Trophoblast cell (in vitro differentiated cells and primary cell): ENCODE data around the gene HSPD1.

Experiments used
- DNase-seq, 2 donors: peaks; one replicate each; pipeline ENCODE4 v3.0.0-alpha.2; 2016
- H2AFZ ChIP-seq: 2 replicates; pipeline ENCODE4 v1.6.1; 2013; ENCODE audit warnings: low read length, moderate library complexity, mild to moderate bottlenecking; ENCODE audit not compliant: insufficient read depth, poor library complexity
- H2AK5ac ChIP-seq: 2 replicates; pipeline ENCODE4 v1.6.1; 2013; ENCODE audit warnings: mild to moderate bottlenecking, low read length
- H2BK120ac ChIP-seq: 2 replicates; pipeline ENCODE4 v1.6.1; 2013; ENCODE audit warnings: low read length, mild to moderate bottlenecking, moderate library complexity; ENCODE audit not compliant: insufficient read depth, poor library complexity
- H2BK12ac ChIP-seq: 2 replicates; pipeline ENCODE4 v1.6.1; 2013; ENCODE audit warnings: mild to moderate bottlenecking, low read length, moderate library complexity
- H2BK5ac ChIP-seq: 2 replicates; pipeline ENCODE4 v1.6.1; 2013; ENCODE audit warnings: low read length, low read depth, moderate library complexity, mild to moderate bottlenecking; ENCODE audit not compliant: poor library complexity
- H3K14ac ChIP-seq: 2 replicates; pipeline ENCODE4 v1.6.1; 2013; ENCODE audit warnings: mild to moderate bottlenecking, low read length
- H3K18ac ChIP-seq: 2 replicates; pipeline ENCODE4 v1.6.1; 2013; ENCODE audit warnings: mild to moderate bottlenecking, low read length
- H3K23ac ChIP-seq: 2 replicates; pipeline ENCODE4 v1.6.1; 2013; ENCODE audit warnings: low read length
- H3K27ac ChIP-seq: 2 replicates; pipeline ENCODE4 v1.5.1; 2013; ENCODE audit warnings: low read depth, mild to moderate bottlenecking, inconsistent platforms, low read length, moderate library complexity
- H3K27me3 ChIP-seq: 2 replicates; pipeline ENCODE4 v1.6.1; 2013; ENCODE audit warnings: inconsistent platforms, mild to moderate bottlenecking, low read length, moderate library complexity; ENCODE audit not compliant: insufficient read depth
- H3K36me3 ChIP-seq, 2 experiments: 1 replicate in 1 of 2; 2 replicates in 1 of 2; pipeline ENCODE4 v1.6.1; 2013; ENCODE audit warnings: low read length in 2 of 2, mild to moderate bottlenecking in 2 of 2, moderate library complexity in 1 of 2; ENCODE audit not compliant: insufficient read depth in 2 of 2, control insufficient read depth in 1 of 2
- H3K4ac ChIP-seq: 2 replicates; pipeline ENCODE4 v1.6.1; 2013; ENCODE audit warnings: low read depth, mild to moderate bottlenecking, low read length, moderate library complexity
- H3K4me1 ChIP-seq, 2 experiments: 1 replicate in 1 of 2; 2 replicates in 1 of 2; pipeline ENCODE4 v1.6.1; 2013; ENCODE audit warnings: low read length in 2 of 2, mild to moderate bottlenecking in 2 of 2, moderate library complexity in 1 of 2; ENCODE audit not compliant: insufficient read depth in 2 of 2, control insufficient read depth in 1 of 2
- H3K4me2 ChIP-seq: 2 replicates; pipeline ENCODE4 v1.6.1; 2013; ENCODE audit warnings: inconsistent platforms, mild to moderate bottlenecking, low read length, moderate library complexity
- H3K4me3 ChIP-seq: 2 replicates; pipeline ENCODE4 v1.5.1; 2013; ENCODE audit warnings: mild to moderate bottlenecking, low read depth, low read length, inconsistent platforms
- H3K79me1 ChIP-seq: one replicate; pipeline ENCODE4 v1.6.1; 2013; ENCODE audit warnings: low read length
- H3K79me2 ChIP-seq: 2 replicates; pipeline ENCODE4 v1.6.1; 2013; ENCODE audit warnings: low read length, mild to moderate bottlenecking; ENCODE audit not compliant: control insufficient read depth, insufficient read depth, poor library complexity
- H3K9ac ChIP-seq: 2 replicates; pipeline ENCODE4 v1.6.1; 2013; ENCODE audit warnings: mild to moderate bottlenecking, low read length
- H3K9me3 ChIP-seq: 2 replicates; pipeline ENCODE4 v1.6.1; 2013; ENCODE audit warnings: low read depth, mild to moderate bottlenecking, control low read depth, inconsistent platforms, low read length; ENCODE audit not compliant: insufficient read depth
- H4K12ac ChIP-seq: 2 replicates; pipeline ENCODE4 v1.6.1; 2013; ENCODE audit warnings: low read depth, mild to moderate bottlenecking, low read length, moderate library complexity
- H4K8ac ChIP-seq: 2 replicates; pipeline ENCODE4 v1.6.1; 2013; ENCODE audit warnings: low read depth, mild to moderate bottlenecking, low read length, moderate library complexity
- H4K91ac ChIP-seq: one replicate; pipeline ENCODE4 v1.6.1; 2013; ENCODE audit warnings: low read depth, mild to moderate bottlenecking, low read length, moderate library complexity
- WGBS: extraction: QIAGEN DNeasy Blood & Tissue Kit; methylation state at CpG from one replicate; pipeline ENCODE4 v1.1.7; 2013; ENCODE audit warnings: missing lambda C conversion rate; ENCODE audit not compliant: insufficient read length, insufficient coverage; ENCODE audit errors: extremely low coverage; 5-methylcytosine and 5-hydroxymethylcytosine counted together

Gene HSPD1

GRCh38 chr2:197502201-197502600 lies 2.6 kb upstream of the HSPD1 start:
- Histone ChIP-seq H2BK5ac (no peak overlapping the region), H3K36me3 (peaks cover 9 to 11% of the 10 kb centered on the region in 2 experiments), H2BK12ac (no peak overlapping the region), H3K9ac (no peak overlapping the region), H4K8ac (no peak overlapping the region), H3K18ac (no peak overlapping the region), H3K14ac (no peak overlapping the region), H3K9me3 (no peaks in the 10 kb centered on the region), H4K12ac (no peak overlapping the region), H3K4me3 (no peak overlapping the region), H3K79me2 (peaks cover 20% of the 10 kb centered on the region), H2AK5ac (no peak overlapping the region), H3K23ac (no peak overlapping the region), H2BK120ac (no peak overlapping the region), H3K4me2 (peak overlapping the region; percentile 33), H3K27ac (no peak overlapping the region), H3K27me3 (no peaks in the 10 kb centered on the region), H3K79me1 (peaks cover 14% of the 10 kb centered on the region), H2AFZ (no peak overlapping the region), H4K91ac (no peak overlapping the region), H3K4me1 (peaks cover 0 to 3% of the 10 kb centered on the region in 2 experiments), H3K4ac (peak overlapping the region; percentile 80)
- WGBS, result no CpG with 5 or more reads among the region's 4 CpGs
- DNase-seq, result no peak

GRCh38 chr2:197500503-197501131 lies 977 bp upstream of the HSPD1 start:
- no CpG with 5 or more reads among the region's 30 CpGs for WGBS

GRCh38 chr2:197498937-197499593 lies 575 bp downstream of the HSPD1 start:
- H4K12ac ChIP-seq, result peak overlapping the region; percentile 68
- H3K79me2 ChIP-seq, result peaks cover 20% of the 10 kb centered on the region
- peak overlapping the region; percentile 66 for H4K8ac ChIP-seq
- peaks cover 0 to 3% of the 10 kb centered on the region in 2 experiments for H3K4me1 ChIP-seq
- H3K18ac ChIP-seq, result peak overlapping the region; percentile 71
- H4K91ac ChIP-seq, result peak overlapping the region; percentile 42
- no CpG with 5 or more reads among the region's 46 CpGs for WGBS
- no peak overlapping the region for H3K23ac ChIP-seq
- peak overlapping the region; percentile 52 for H2BK5ac ChIP-seq
- no peak overlapping the region for H2BK12ac ChIP-seq
- H3K4ac ChIP-seq, result peak overlapping the region; percentile 75
- H3K14ac ChIP-seq, result peak overlapping the region; percentile 79
- peak overlapping the region; percentile 91 for H3K4me3 ChIP-seq
- no peaks in the 10 kb centered on the region for H3K9me3 ChIP-seq
- H2AK5ac ChIP-seq, result peak overlapping the region; percentile 31
- H2BK120ac ChIP-seq, result no peak overlapping the region
- no peaks in the 10 kb centered on the region for H3K27me3 ChIP-seq
- peak overlapping the region; percentile 90 for H3K27ac ChIP-seq
- H3K36me3 ChIP-seq, result peaks cover 7 to 14% of the 10 kb centered on the region in 2 experiments
- H3K9ac ChIP-seq, result peak overlapping the region; percentile 87
- DNase-seq, result peak; percentile 49 to 62
- peaks cover 14% of the 10 kb centered on the region for H3K79me1 ChIP-seq
- H2AFZ ChIP-seq, result peak overlapping the region; percentile 48
- H3K4me2 ChIP-seq, result peak overlapping the region; percentile 88

More at GRCh38 chr2:197500503-197501131, 977 bp upstream of the HSPD1 start:
- H3K79me1 ChIP-seq, result peaks cover 14% of the 10 kb centered on the region
- H3K9ac ChIP-seq, result peak overlapping the region; percentile 78
- DNase-seq, result peak in 1 of 2 donors; percentile 28
- peak overlapping the region; percentile 91 for H3K4me3 ChIP-seq
- H2BK12ac ChIP-seq, result no peak overlapping the region
- H4K91ac ChIP-seq, result peak overlapping the region; percentile 83
- H3K27ac ChIP-seq, result peak overlapping the region; percentile 90
- H3K27me3 ChIP-seq, result no peaks in the 10 kb centered on the region
- H3K4ac ChIP-seq, result peak overlapping the region; percentile 61
- H4K8ac ChIP-seq, result peak overlapping the region; percentile 74
- peak overlapping the region; percentile 4 for H2AK5ac ChIP-seq
- no peak overlapping the region for H3K18ac ChIP-seq
- peak overlapping the region; percentile 71 for H2BK5ac ChIP-seq
- H3K4me1 ChIP-seq, result peaks cover 0 to 3% of the 10 kb centered on the region in 2 experiments
- peak overlapping the region; percentile 41 for H3K14ac ChIP-seq
- H3K4me2 ChIP-seq, result peak overlapping the region; percentile 88
- peaks cover 20% of the 10 kb centered on the region for H3K79me2 ChIP-seq
- H3K36me3 ChIP-seq, result peaks cover 11 to 17% of the 10 kb centered on the region in 2 experiments
- H2BK120ac ChIP-seq, result peak overlapping the region; percentile 85
- peak overlapping the region; percentile 45 for H4K12ac ChIP-seq
- H3K23ac ChIP-seq, result no peak overlapping the region
- H3K9me3 ChIP-seq, result no peaks in the 10 kb centered on the region
- H2AFZ ChIP-seq, result peak overlapping the region; percentile 75

GRCh38 chr2:197498235-197498936 lies 1.3 kb downstream of the HSPD1 start:
- no peak overlapping the region for H2BK120ac ChIP-seq
- peak overlapping the region; percentile 11 for H3K18ac ChIP-seq
- H3K27me3 ChIP-seq, result no peaks in the 10 kb centered on the region
- no peak overlapping the region for H2BK12ac ChIP-seq
- no peak overlapping the region for H3K14ac ChIP-seq
- peak overlapping the region; percentile 88 for H3K4me2 ChIP-seq
- H4K12ac ChIP-seq, result peak overlapping the region; percentile 18
- peak in 1 of 2 donors; percentile 30 for DNase-seq
- no peak overlapping the region for H2AK5ac ChIP-seq
- H3K4me3 ChIP-seq, result peak overlapping the region; percentile 91
- H2AFZ ChIP-seq, result peak overlapping the region; percentile 1
- no peaks in the 10 kb centered on the region for H3K9me3 ChIP-seq
- H3K36me3 ChIP-seq, result peaks cover 8 to 16% of the 10 kb centered on the region in 2 experiments
- peak overlapping the region; percentile 70 for H3K9ac ChIP-seq
- H2BK5ac ChIP-seq, result no peak overlapping the region
- H3K4me1 ChIP-seq, result peaks cover 0 to 3% of the 10 kb centered on the region in 2 experiments
- H4K8ac ChIP-seq, result no peak overlapping the region
- peaks cover 20% of the 10 kb centered on the region for H3K79me2 ChIP-seq
- H3K27ac ChIP-seq, result no peak overlapping the region
- H3K23ac ChIP-seq, result no peak overlapping the region
- peaks cover 14% of the 10 kb centered on the region for H3K79me1 ChIP-seq
- no CpG with 5 or more reads among the region's 14 CpGs for WGBS
- H3K4ac ChIP-seq, result peak overlapping the region; percentile 75
- peak overlapping the region; percentile 20 for H4K91ac ChIP-seq
